Posterior vena cava (tissue), 2 donors: ENCODE data around the gene HERPUD2. TPM values are rescaled to one million over a fixed set of nuclear protein-coding genes. Genes with fewer than 3 reads are reported as not detected.
"Not testable (repeated sequence)": the region's sequence is repeated elsewhere in the genome, so short reads cannot be mapped to it uniquely, and the experiment has no call there.

Experiments
- DNase-seq: peaks from one replicate; pipeline ENCODE4 v3.0.0-alpha.2; 2020; ENCODE audit warnings: low spot score
- intact Hi-C, 2 donors: fragments of 100-400 bp; cut with DNase I; formaldehyde crosslinking; loops; one replicate each; pipeline versions ENCODE4 v1.14.1 to v1.14.2; 2022 to 2023
- total RNA-seq, 2 donors: library from RNA; stranded (reverse); fragmentation: NEBNext Ultra II Directional; extraction: Animal tissue kit (Norgen Biotek cat#: 25700); gene quantifications; one replicate each; pipeline ENCODE4 v1.2.1, GENCODE V29; 2021
- donor health status: DM: yes; HTN: yes; CAD: no.
- donor health status: DM: yes; HTN: yes; CAD: no.

HERPUD2 gene
- total RNA-seq, 2 donors from 2014 or later = 21.1 to 22.4 TPM

DNA sequence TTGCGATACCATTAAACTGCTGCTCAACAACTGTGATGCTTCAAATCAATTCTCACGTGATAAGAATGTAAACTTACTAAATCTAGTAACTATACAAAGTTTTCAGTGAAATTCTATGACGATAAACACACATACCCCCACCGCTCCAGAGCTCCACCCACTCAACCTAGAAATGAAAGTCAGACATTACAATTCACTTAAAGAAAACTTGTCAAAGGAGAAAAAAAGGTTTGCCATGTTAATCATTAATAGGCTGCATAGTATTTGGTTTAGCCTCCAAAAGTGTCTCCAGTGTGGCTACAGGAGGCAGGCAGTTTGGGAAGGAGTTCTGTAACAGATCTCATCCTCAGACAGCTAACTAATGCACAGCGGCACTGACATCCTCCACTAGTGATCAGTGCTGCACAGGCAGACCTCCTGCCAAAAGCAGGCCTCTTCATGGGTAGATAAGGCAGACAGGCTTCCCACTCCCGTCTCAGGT is 3.1 kb downstream of the HERPUD2 start:
- no peak for DNase-seq
- intact Hi-C loops = no loop called here

DNA sequence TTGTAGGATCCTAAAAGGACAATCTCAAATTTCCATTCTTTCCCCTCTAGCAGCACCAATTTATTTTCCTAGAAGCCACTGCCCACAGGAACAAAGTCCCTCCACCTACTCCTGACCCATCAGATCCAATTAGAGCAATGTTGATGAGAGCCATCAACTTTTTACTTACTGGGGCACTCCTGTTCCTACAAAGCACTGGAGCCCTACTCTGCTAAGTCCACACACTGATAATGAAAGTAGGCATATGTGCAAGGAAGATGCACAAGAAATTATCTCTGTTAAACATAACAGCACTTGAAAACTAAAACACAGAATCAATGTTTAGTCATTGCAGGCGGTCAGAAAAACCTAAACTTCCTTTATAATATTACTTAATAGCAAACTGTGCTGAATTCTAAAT is 3.6 kb downstream of the HERPUD2 start:
- no peak for DNase-seq
- intact Hi-C loops = no loop called here

DNA sequence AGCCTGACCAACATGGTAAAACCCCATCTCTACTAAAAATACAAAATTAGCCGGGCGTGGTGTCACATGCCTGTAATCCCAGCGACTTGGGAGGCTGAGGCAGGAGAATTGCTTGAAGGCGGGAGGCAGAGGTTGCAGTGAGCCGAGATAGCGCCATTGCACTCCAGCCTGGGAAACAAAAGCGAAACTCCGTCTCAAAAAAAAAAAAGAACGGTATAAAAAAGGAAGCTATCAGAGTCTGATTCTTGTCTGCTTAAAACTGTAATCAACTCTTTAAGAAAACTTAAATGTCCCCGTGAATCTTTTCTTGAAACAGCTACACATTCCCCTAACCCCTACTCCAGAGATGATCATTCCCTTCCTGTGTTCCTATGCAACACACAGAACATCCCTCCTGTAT is 4.3 kb downstream of the HERPUD2 start:
- intact Hi-C loops, DNase-seq: not testable (repeated sequence)

DNA sequence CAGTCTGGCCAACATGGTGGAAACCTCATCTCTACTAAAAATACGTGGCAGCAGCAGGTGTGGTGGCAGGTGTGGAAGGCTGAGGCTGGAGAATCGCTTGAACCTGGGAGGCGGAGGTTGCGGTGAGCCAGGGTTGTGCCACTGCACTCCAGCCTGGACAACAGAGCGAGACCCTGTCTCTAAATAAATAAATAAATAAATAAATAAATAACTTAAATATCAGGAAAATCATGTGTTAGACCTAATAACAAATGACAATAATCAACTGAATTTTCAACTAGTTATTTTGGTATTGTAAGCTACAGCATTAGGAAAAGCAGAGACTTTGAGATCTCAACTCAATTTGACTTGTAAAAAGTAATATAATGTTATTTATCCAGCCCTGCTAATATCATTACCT is 9.2 kb downstream of the HERPUD2 start:
- intact Hi-C loops = no loop called here
- DNase-seq = no peak

DNA sequence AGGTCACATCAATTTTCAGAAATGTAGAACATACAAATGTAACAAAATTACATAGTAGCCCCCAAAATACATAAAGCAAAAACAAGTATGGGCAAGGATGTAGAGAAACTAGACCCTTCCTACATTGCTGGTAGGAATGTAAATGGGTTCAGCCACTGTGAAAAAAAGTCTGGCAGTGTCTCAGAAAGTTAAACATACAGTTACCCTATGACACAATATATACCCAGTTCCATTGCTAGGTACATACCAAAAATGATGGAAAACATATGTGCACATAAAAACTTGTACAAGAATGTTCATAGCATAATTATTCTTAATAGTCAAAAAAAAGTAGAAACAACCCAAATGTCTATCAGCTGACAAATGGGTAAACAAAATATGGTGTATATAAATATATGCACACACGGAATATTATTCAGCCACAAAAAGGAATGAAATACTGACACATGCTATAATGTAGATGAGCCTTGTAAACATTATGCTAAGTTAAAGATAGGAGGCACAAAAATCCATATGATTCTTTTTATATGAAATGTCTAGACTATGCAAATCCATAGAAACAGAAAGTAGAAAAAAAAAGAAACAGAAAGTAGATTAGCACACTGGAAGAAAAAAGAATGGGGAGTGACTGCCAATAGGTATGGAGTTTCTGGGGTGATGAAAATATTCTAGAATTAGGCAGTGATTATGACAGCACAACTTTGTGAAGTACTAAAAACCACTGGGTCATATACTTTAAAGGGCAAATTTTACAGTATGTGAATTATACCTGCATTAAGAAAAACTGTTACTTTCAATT is 13.5 kb downstream of the HERPUD2 start:
- DNase-seq = no peak
- intact Hi-C loops = no loop called here

DNA sequence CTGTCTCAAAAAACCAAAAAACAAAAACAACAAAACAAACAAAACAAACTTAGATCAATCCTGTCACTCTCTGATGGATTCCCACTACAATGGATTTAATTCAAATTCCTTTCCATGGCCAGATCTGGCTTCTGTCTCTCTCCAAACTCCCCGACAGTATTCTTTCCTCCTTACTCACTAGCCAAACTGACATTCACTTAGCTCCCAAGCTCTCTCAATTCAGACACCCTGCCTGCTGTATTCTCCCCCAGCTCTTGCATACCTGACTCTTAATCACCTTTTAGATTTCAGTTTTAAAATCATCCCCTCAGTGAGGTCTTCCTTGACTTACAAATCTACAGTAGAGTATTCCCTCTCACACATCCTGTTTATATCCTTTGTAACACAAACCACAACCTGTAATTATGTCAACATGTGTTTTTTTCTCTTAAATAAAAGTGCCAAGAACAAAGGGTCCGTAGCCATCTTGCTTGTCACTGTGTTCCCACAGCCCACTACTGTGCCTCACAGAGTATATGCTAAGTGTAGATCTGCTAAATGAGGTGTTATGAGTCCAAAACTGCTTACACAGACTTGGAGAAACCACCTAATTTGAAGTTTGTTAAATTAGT is 14.4 kb downstream of the HERPUD2 start:
- no peak for DNase-seq
- intact Hi-C loops = no loop called here

DNA sequence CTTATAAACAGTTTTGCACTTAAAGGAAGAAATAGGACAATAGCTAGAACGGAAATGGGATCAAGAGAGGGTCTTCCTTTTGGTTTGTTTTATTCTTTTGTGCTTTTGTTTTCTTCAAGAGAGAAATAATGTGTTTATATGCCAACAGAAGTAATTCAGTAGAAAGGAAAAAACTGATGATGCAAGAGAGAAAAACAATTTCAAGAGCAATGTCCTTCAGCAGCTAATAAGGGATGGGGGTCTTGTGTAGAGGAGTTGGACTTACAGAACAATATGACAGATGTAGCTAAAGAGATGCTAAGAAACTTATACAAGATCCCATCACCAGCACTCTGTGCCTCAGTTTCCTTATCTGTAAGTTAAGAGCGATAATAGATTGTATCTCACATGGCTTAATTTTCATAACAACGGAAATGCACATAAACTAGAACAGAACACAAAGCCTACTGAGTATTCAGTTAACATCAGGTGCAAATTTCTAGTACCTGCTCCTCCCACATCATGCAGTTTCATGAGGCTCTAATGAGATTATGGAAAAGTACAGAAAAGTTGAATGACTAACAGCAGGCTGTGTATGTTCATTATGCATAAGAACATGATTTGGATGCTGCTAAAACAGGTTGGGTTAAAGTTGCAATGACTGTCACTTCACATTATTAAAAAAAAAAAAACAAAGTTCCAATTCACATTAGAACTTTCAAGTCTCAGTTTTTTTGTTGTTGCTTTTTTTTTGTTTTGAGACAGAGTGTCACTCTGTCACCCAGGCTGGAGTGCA is 17.2 kb downstream of the HERPUD2 start:
- DNase-seq = no peak
- intact Hi-C loops = no loop called here

DNA sequence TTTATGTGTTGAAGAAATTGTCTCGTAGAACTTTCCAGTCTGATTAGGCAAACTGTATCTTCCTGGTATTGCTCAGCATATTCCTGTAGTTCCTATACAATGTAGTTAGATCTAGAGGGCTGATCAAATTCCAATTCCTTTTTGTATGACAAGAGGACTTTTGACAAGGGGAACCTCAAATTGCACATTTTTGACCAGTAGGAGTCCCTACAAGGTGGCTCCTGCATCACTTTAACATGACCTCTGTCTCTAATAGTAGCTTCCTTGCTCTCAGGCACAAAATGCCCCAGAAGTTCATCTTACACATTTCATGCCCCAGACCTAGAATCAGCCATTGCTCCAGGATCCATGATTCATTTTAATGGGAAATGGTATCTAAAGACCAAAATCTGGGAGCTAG is 18.7 kb downstream of the HERPUD2 start:
- no peak for DNase-seq
- intact Hi-C loops = no loop called here

DNA sequence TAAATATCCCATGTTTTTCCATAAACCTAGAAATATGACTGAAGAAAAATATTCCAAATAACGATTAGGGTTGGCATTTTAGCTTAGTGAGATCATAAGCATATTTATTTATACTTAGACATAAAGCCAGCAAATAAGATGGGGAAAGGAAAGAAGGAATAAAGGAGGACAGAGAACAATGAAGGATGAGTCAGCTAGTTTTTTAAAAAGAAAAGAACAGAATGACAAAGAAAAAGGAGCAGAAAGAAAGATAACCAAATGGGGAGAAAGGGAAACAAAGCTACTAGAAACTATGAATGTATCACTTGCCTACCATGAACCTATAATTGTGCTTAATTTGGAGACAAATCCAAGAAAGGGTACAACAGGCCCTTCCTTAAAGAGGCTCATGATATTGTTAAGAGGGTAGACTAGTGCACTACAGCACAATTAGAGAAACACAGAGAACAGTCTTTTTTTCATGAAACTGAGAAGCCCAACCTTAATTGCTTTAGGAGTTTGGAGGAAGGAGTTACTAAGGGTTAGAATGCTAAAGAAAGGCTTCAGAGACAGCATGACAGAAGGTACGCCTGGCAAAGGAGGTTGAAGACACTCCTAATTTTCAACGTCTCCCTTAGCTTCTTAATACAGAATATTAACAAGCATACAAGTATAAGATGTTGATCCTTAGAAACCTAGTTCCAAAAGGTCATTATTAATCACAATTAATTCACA is 23.9 kb downstream of the HERPUD2 start:
- DNase-seq = no peak
- intact Hi-C loops = no loop called here

DNA sequence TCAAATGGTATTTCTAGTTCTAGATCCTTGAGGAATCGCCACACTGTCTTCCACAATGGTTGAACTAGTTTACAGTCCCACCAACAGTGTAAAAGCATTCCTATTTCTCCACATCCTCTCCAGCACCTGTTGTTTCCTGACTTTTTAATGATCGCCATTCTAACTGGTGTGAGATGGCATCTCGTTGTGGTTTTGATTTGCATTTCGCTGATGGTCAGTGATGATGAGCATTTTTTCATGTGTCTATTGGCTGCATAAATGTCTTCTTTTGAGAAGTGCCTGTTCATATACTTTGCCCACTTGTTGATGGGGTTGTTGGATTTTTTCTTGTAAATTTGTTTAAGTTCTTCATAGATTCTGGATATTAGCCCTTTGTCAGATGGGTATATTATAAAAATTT is 34.5 kb downstream of the HERPUD2 start:
- intact Hi-C loops, DNase-seq: not testable (repeated sequence)

DNA sequence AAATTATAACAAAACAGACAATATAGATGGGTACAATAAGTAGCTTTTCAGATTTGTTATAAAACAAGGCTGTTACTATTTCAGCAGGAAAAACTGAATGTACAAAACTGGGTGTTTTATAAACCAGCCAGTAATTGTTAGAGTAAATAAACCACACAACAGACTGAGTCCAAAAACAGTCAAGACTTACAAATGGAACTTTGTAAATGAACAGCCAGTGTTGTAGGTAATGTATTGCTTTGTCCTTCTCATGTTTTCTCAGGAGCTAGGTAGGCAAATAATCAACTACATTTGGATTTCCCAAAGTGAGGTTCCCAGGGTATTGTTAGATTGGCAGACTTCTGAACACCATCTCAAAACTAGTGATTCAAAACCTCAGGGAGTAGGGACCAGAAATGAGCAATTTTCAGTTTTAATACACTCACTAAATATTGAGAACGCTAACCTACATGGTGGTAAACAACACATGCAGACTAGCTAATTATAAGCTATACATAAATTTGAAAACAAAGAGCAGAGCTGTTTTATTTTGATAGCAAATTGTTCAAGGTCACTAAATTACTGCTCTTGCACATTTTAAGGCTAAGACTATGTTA is 36.2 kb downstream of the HERPUD2 start:
- no peak for DNase-seq
- intact Hi-C loops = no loop called here

DNA sequence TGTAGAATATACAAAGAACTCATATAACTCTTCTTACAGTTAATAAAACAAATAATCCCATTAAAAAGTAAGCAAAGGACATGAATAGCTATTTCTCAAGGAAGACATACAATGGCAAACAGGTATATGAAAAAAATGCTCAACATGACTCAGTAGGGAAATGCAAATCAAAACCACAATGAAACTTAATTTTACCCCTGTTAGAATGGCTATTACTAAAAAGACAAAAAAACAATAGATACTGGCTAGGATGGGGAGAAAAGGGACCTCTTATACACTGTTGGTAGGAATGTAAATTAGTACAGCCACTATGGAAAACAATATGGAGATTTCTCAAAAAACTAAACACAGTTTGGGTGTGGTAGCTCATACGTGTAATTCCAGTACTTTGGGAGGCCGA is 37.8 kb downstream of the HERPUD2 start:
- intact Hi-C loops = no loop called here
- DNase-seq = no peak

DNA sequence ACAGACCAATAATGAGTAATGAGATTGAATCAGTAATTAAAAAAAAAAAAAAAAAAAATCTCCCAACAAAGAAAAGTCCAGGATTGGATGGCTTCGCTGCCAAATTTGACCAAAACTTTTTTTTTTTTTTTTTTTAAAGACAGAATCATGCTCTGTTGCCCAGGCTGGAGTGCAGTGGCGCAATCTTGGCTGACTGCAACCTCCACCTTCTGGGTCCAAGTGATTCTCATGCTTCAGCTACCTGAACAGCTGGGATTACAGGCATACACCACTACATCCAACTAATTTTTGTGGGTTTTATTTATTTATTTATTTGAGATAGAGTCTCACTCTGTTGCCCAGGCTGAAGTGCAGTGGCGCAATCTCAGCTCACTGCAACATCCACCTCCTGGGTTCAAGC is 40.4 kb downstream of the HERPUD2 start:
- DNase-seq, intact Hi-C loops: not testable (repeated sequence)

DNA sequence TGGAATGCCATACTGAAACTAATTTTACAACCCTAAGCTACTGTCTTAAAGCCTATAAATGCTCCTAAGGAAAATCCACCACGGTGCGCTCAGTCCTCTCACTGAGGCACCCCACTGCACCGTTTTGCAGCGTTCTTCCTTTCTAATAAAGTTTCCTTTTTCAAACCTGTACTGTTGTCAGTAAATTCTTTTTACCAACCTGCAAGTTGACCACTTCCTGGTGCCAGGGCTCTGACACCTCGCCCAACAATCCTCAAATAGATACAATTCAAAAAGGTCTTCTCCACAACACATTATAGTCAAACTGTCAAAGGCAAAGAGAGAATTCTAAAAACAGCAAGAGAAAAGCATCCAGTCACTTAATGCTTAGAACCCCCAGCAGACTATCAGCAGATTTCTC is 42.8 kb downstream of the HERPUD2 start:
- DNase-seq = no peak
- intact Hi-C loops = no loop called here

DNA sequence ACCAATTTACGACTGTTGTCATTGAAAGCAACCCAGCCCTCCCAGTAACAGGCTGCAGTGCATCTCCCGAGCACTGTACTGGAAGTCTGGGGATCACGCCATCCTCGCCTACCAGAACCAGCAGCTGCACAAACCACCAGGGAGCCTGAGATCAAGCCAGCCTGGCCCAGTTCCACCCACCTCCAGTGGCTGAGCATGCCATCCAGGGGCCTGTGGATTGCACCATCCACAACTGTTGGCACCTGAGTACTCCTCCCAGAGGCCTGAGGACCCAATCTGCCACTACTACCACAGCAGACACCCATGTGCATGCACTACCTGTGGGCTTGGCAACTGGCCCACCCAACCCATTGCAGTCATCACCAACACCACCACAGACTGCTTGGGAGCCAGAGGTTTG is 44.2 kb downstream of the HERPUD2 start:
- no peak for DNase-seq
- intact Hi-C loops = no loop called here

DNA sequence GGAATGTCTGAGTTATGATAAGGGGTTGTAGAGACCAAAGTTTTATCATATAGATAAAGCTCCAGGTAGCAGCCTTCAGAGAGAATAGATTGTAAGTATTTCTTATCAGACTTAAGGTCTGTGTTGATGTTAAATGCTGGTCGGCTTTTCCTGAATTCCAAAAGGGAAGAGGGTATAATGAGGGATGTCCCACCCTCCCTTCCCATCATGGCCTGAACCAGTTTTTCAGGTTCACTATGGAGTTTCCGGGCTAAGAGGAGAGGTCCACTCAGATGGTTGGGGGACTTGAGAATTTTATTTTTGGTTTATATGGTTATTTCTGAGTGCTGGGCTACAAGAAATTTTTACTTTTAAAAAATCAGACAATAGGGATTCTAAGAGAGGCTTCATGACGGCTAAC is 45.2 kb downstream of the HERPUD2 start:
- no peak for DNase-seq
- intact Hi-C loops = no loop called here

DNA sequence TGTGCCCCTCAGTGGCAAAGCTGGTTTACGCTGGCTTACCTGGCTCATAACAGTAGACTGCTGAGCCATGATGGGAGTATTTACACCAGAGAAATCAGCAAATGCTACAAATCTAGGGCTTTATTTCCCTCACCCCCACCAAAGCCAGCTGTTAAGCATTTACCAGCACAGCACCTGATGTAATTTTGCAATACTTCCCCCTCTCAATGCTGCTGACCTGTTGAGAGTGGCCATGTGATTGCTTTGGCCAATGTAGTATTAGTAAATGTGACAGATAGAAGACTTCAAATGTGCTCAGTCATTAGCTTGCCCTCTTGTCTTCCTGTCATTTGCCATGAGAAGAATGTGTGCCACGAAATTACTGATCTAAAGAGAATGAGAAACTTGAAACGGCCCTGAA is 46.6 kb downstream of the HERPUD2 start:
- DNase-seq = no peak
- intact Hi-C loops = no loop called here

DNA sequence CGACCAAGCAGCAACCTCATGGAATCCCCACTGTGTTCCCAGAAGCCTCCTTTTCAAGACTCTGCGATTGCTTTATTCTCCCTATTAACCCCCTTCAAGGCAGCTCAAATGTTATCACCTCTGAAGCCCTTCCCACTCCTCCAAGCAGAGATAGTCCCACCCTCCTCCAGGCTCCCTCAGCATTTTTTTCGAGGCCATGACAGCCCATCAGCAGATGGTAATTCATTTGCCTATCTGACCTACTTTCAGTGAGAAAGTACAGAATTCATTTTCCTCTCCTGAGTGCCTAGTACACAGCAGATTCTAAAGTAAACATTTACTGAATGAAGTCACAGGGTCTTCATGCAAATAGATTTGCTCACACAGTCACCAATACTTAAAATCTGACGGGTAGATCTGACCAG is 47.8 kb downstream of the HERPUD2 start:
- DNase-seq = no peak
- intact Hi-C loops = no loop called here

DNA sequence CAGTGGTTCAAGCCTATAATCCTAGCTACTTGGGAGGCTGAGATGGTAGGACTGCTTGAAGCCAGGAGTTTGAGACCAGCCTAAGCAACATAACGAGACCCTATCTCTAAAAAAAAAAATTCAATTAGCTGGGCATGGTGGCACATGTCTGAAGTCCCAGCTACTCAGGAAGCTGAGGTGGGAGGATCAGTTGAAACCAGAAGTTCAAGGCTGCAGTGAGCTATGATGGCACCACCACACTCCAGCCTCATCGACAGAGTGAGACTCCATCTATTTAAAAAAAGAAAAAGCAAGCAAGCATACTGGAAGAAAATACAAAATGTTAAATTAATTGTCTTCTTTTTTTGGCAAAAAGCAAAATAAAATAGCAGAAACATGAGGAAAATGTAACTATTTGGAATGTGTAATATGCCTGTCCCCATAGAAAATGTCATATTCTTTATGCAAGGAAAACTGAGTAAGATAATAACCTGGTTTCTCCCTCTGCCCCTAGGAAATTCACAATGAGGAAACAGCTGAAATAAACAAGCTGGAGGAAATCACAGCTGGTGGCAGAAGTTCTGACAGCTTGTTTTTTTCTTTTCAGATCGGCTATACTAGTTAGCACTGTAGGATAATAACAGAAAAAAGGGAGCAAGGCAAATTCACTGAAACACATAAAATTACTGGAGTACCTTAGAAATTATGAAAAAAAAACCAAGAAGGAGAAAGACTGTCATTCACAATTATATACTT is 48.5 kb downstream of the HERPUD2 start:
- no peak for DNase-seq

More for the DNA sequence above, 48.5 kb downstream of the HERPUD2 start:
- intact Hi-C loops = no loop called here
